Activated T-cell treated with anti-CD3 and anti-CD28 coated beads, Interleukin-2, amount 50 U/mL, for 72 hours (primary cell): ENCODE data around the gene PFKP. TPM values are rescaled to one million over a fixed set of nuclear protein-coding genes. Genes with fewer than 3 reads are reported as not detected.

Experiments used
- ATAC-seq, 2 donors: fragments of 150-1000 bp; cut with Tn5 transposase; replicated peaks in 1 of 2; 2 replicates each; pipeline ENCODE4 v1.10.0; 2021; ENCODE audit warnings: moderate library complexity in 2 of 2, mild to moderate bottlenecking in 1 of 2
- DNase-seq, 2 donors: peaks; one replicate each; pipeline ENCODE4 v3.0.0; 2021 to 2022; ENCODE audit warnings: mixed read lengths in 1 of 2
- H3K27ac Mint-ChIP-seq: one replicate; pipeline ENCODE4 v1.8.0; 2022; ENCODE audit warnings: mild to moderate bottlenecking, moderate library complexity, mixed read lengths
- H3K27me3 Mint-ChIP-seq: one replicate; pipeline ENCODE4 v1.8.0; 2022; ENCODE audit warnings: low read depth, mixed read lengths
- H3K36me3 Mint-ChIP-seq, 2 donors: one replicate each; pipeline ENCODE4 v1.8.0; 2022; ENCODE audit warnings: mixed read lengths in 2 of 2, mild to moderate bottlenecking in 1 of 2; ENCODE audit not compliant: insufficient read depth in 2 of 2
- H3K4me1 Mint-ChIP-seq: one replicate; pipeline ENCODE4 v1.8.0; 2022; ENCODE audit warnings: low read depth, mixed read lengths
- H3K4me3 Mint-ChIP-seq, 2 donors: one replicate each; pipeline ENCODE4 v1.8.0; 2022; ENCODE audit warnings: mild to moderate bottlenecking in 2 of 2, mixed read lengths in 2 of 2, moderate library complexity in 2 of 2
- H3K9me3 Mint-ChIP-seq, 2 donors: one replicate each; pipeline ENCODE4 v1.8.0; 2022; ENCODE audit warnings: mixed read lengths in 2 of 2
- total RNA-seq, 2 donors: library from RNA; stranded (reverse); gene quantifications; one replicate each; pipeline ENCODE4 v1.2.3, GENCODE V29; 2022

PFKP gene
- total RNA-seq, 2 donors from 2014 or later = 85.2 to 105 TPM

- ATAC-seq = no peak
- DNase-seq = no peak
- H3K4me3 Mint-ChIP-seq = no peak overlapping the region
- no peaks in the 10 kb centered on the region for H3K9me3 Mint-ChIP-seq
- H3K36me3 Mint-ChIP-seq = peaks cover 13 to 34% of the 10 kb centered on the region in 2 donors
- no peaks in the 10 kb centered on the region for H3K4me1 Mint-ChIP-seq
- H3K27ac Mint-ChIP-seq = no peak overlapping the region
- H3K27me3 Mint-ChIP-seq = no peaks in the 10 kb centered on the region
Measured at GRCh38 chr10:3109196-3109595, 41.8 kb downstream of the PFKP start.

- Mint-ChIP-seq H3K27ac (no peak overlapping the region), H3K36me3 (peaks cover 11 to 33% of the 10 kb centered on the region in 2 donors)
Measured at GRCh38 chr10:3109633-3110032, 42.3 kb downstream of the PFKP start.

GRCh38 chr10:3110782-3111620 lies 43.7 kb downstream of the PFKP start:
- H3K27me3 Mint-ChIP-seq = no peaks in the 10 kb centered on the region
- H3K27ac Mint-ChIP-seq = no peak overlapping the region
- no peaks in the 10 kb centered on the region for H3K9me3 Mint-ChIP-seq

More at GRCh38 chr10:3109633-3110032, 42.3 kb downstream of the PFKP start:
- Mint-ChIP-seq H3K9me3 (no peaks in the 10 kb centered on the region), H3K4me1 (no peaks in the 10 kb centered on the region), H3K27me3 (no peaks in the 10 kb centered on the region), H3K4me3 (no peak overlapping the region)
- no peak for DNase-seq
- ATAC-seq = no peak

GRCh38 chr10:3111621-3112163 lies 44.3 kb downstream of the PFKP start:
- Mint-ChIP-seq H3K4me3 (no peak overlapping the region), H3K4me1 (no peaks in the 10 kb centered on the region), H3K27ac (no peak overlapping the region), H3K9me3 (no peaks in the 10 kb centered on the region), H3K27me3 (no peaks in the 10 kb centered on the region), H3K36me3 (peaks cover 16 to 48% of the 10 kb centered on the region in 2 donors)
- ATAC-seq (no peak), DNase-seq (no peak)

More at GRCh38 chr10:3110782-3111620, 43.7 kb downstream of the PFKP start:
- no peak for DNase-seq
- Mint-ChIP-seq H3K4me1 (no peaks in the 10 kb centered on the region), H3K4me3 (no peak overlapping the region), H3K36me3 (peaks cover 14 to 43% of the 10 kb centered on the region in 2 donors)
- no peak for ATAC-seq

- no peaks in the 10 kb centered on the region for H3K27me3 Mint-ChIP-seq
- no peaks in the 10 kb centered on the region for H3K9me3 Mint-ChIP-seq
- DNase-seq = no peak
- H3K27ac Mint-ChIP-seq = no peak overlapping the region
- no peak overlapping the region for H3K4me3 Mint-ChIP-seq
- peaks cover 16 to 46% of the 10 kb centered on the region in 2 donors for H3K36me3 Mint-ChIP-seq
- H3K4me1 Mint-ChIP-seq = no peaks in the 10 kb centered on the region
- ATAC-seq = no peak
Measured at GRCh38 chr10:3113343-3113720, 46.0 kb downstream of the PFKP start.

GRCh38 chr10:3115685-3116084 lies 48.3 kb downstream of the PFKP start:
- ATAC-seq (no peak), DNase-seq (no peak)
- Mint-ChIP-seq H3K27me3 (no peaks in the 10 kb centered on the region), H3K36me3 (peaks cover 12 to 41% of the 10 kb centered on the region in 2 donors), H3K4me1 (no peaks in the 10 kb centered on the region), H3K9me3 (no peaks in the 10 kb centered on the region), H3K4me3 (no peak overlapping the region), H3K27ac (no peak overlapping the region)

- no peaks in the 10 kb centered on the region for H3K4me1 Mint-ChIP-seq
- ATAC-seq (no peak), DNase-seq (no peak)
- peaks cover 9 to 34% of the 10 kb centered on the region in 2 donors for H3K36me3 Mint-ChIP-seq
- H3K27ac Mint-ChIP-seq = no peak overlapping the region
- no peaks in the 10 kb centered on the region for H3K27me3 Mint-ChIP-seq
- no peaks in the 10 kb centered on the region for H3K9me3 Mint-ChIP-seq
- no peak overlapping the region for H3K4me3 Mint-ChIP-seq
Measured at GRCh38 chr10:3116508-3117100, 49.3 kb downstream of the PFKP start.

- H3K27ac Mint-ChIP-seq = no peak overlapping the region
- no peaks in the 10 kb centered on the region for H3K9me3 Mint-ChIP-seq
- peaks cover 9 to 39% of the 10 kb centered on the region in 2 donors for H3K36me3 Mint-ChIP-seq
- H3K27me3 Mint-ChIP-seq = no peaks in the 10 kb centered on the region
- H3K4me1 Mint-ChIP-seq = no peaks in the 10 kb centered on the region
- no peak overlapping the region for H3K4me3 Mint-ChIP-seq
- no peak for ATAC-seq
- DNase-seq = no peak
Measured at GRCh38 chr10:3117486-3117885, 50.1 kb downstream of the PFKP start.

- no peak overlapping the region for H3K4me3 Mint-ChIP-seq
Measured at GRCh38 chr10:3118641-3119091, 51.3 kb downstream of the PFKP start.

GRCh38 chr10:3119796-3120459 lies 52.6 kb downstream of the PFKP start:
- no peaks in the 10 kb centered on the region for H3K4me1 Mint-ChIP-seq
- H3K27ac Mint-ChIP-seq = no peak overlapping the region
- H3K27me3 Mint-ChIP-seq = no peaks in the 10 kb centered on the region
- peaks cover 8 to 40% of the 10 kb centered on the region in 2 donors for H3K36me3 Mint-ChIP-seq
- H3K4me3 Mint-ChIP-seq = no peak overlapping the region
- no peaks in the 10 kb centered on the region for H3K9me3 Mint-ChIP-seq
- no peak for ATAC-seq
- DNase-seq = no peak

More at GRCh38 chr10:3118641-3119091, 51.3 kb downstream of the PFKP start:
- Mint-ChIP-seq H3K36me3 (peaks cover 9 to 41% of the 10 kb centered on the region in 2 donors), H3K9me3 (no peaks in the 10 kb centered on the region), H3K27ac (no peak overlapping the region), H3K27me3 (no peaks in the 10 kb centered on the region), H3K4me1 (no peaks in the 10 kb centered on the region)
- ATAC-seq (no peak), DNase-seq (no peak)

- Mint-ChIP-seq H3K27ac (peak overlapping the region; percentile 60), H3K4me3 (no peak overlapping the region), H3K36me3 (peaks cover 4 to 30% of the 10 kb centered on the region in 2 donors), H3K27me3 (no peaks in the 10 kb centered on the region), H3K4me1 (no peaks in the 10 kb centered on the region), H3K9me3 (no peaks in the 10 kb centered on the region)
- DNase-seq (no peak), ATAC-seq (no peak)
Measured at GRCh38 chr10:3122034-3122433, 54.7 kb downstream of the PFKP start.

- peaks cover 4 to 31% of the 10 kb centered on the region in 2 donors for H3K36me3 Mint-ChIP-seq
- H3K4me3 Mint-ChIP-seq = no peak overlapping the region
- ATAC-seq (no peak), DNase-seq (no peak)
- peak overlapping the region; percentile 60 for H3K27ac Mint-ChIP-seq
- no peaks in the 10 kb centered on the region for H3K27me3 Mint-ChIP-seq
- H3K4me1 Mint-ChIP-seq = no peaks in the 10 kb centered on the region
- no peaks in the 10 kb centered on the region for H3K9me3 Mint-ChIP-seq
Measured at GRCh38 chr10:3122486-3123205, 55.3 kb downstream of the PFKP start.
